ENCODE measurements around the gene THADA.

GRCh38 chr2:43317680-43318079, 278.2 kb downstream of the THADA start:
- TF ChIP-seq CTCF (IDR thresholded peaks at IDR 0.05) = no peak
- TF ChIP-seq POLR2AphosphoS5 (IDR thresholded peaks at IDR 0.05) = no peak
- TF ChIP-seq POLR2A (IDR thresholded peaks at IDR 0.05) = no peak
